Hindlimb muscle (tissue), 1 donor: ENCODE measurements around the gene IMPG1. TPM values are rescaled to one million over a fixed set of nuclear protein-coding genes. Genes with fewer than 3 reads are reported as not detected.

Experiments
- DNase-seq: peaks from one replicate; pipeline ENCODE4 v3.0.0-alpha.2; 2013
- polyA plus RNA-seq: library from polyadenylated mRNA; unstranded; fragments of 120-200 nt; gene quantifications from one replicate; pipeline ENCODE4 v1.2.1, GENCODE V29; 2013; ENCODE audit not compliant: insufficient read length

Gene IMPG1
- polyA plus RNA-seq, 1 donor: 0.13 TPM

GRCh38 chr6:75892384-75892783 lies 180.1 kb downstream of the IMPG1 start:
- DNase-seq: no peak

- no peak for DNase-seq
These were observed 187.6 kb downstream of the IMPG1 start for GRCh38 chr6:75884822-75885221.

GRCh38 chr6:75882734-75883133 lies 189.7 kb downstream of the IMPG1 start:
- no peak for DNase-seq

- no peak for DNase-seq
These were observed 192.2 kb downstream of the IMPG1 start for GRCh38 chr6:75880305-75880704.

- DNase-seq: no peak
These were observed 196.3 kb downstream of the IMPG1 start for GRCh38 chr6:75876152-75876551.

- no peak for DNase-seq
These were observed 198.2 kb downstream of the IMPG1 start for GRCh38 chr6:75874224-75874623.
